UCSD-AML1 (cell line): ENCODE data around the gene ETV6.
A peak's percentile ranks its signal among the peaks of the same experiment; 100 is the strongest.

Experiments
- DNase-seq: peaks from one replicate; lab custom pipeline; 2025; ENCODE audit not compliant: unreplicated experiment; lab: John Stamatoyannopoulos, UW

The ETV6 gene

DNA sequence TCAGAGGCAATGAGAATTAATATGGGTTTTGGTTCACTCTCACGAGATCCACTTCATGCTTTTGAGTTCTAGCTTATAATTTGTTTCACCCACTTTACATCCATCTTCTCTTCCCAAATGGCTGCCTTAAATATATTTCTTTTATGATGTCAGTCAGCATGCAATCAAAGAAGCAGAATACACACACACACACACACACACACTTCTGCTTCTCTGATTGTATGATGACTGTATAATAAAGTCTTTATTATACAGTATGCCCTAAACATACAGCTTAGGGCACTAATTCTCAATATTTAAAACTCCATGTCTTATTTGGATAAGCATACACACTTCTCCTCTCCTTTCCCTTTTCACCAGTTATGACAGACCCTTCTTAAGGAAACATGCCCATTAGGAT is 6.7 kb upstream of the ETV6 start:
- DNase-seq = no peak

DNA sequence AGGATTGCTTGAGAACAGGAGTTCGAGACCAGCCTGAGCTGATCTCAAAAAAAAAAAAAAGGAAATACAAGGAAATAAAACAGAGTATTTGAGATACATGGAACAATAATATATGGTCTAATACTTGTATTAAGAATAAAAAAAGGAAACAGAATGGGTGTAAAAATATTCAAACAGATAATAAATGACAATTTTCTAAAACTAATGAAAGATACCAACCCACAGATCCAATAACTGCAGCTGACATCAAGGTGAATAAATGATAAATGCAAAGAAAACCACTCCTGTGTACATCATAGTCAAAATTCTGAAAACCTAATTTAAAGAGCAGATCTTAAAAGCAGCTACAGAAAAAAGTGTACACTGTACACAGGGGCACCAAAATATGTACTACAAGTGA is 4.1 kb upstream of the ETV6 start:
- no peak for DNase-seq

DNA sequence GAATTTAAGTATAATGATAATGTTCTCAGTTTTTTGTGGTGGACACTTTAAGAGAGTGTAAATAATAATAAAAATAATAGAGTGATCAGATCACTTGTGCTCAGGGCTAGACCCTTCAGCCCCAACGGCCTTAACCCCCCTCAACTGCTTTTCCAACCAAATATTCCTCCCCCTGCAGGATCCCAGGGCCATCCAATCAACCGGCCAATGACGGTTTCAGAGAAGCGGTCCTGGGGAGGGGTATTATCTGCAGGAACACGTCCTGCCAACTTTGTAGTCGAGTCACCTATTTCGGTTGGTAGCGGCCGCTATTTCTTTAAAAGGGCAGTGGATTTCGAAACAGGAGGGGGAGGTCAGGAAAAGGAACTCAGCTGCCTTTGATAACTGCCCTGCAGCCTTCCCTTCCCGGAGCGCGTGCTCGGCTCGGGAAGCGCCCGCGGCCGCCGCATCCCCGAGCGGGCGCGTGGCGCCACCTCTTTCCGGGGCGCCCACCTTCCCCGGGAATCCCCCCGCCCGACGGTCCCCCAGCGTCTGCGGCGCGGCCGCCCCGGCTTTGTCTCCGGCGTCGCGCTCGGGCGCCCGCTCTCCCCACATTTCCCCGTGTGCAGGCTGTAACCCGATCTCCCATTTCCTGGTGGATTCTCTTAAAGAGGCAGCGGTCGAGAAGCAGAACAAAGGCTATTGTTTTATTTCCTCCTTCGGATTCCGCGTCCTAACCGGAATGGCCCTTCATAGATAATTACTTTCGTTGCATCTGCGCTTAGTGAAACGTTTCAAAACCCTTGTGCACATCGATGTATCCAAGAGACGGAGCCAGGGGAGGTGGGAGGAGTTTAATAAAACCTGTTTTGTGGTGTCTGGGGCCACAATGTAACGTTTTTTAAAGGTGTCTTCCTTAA is 711 bp upstream of the ETV6 start:
- peak; percentile 84 for DNase-seq

DNA sequence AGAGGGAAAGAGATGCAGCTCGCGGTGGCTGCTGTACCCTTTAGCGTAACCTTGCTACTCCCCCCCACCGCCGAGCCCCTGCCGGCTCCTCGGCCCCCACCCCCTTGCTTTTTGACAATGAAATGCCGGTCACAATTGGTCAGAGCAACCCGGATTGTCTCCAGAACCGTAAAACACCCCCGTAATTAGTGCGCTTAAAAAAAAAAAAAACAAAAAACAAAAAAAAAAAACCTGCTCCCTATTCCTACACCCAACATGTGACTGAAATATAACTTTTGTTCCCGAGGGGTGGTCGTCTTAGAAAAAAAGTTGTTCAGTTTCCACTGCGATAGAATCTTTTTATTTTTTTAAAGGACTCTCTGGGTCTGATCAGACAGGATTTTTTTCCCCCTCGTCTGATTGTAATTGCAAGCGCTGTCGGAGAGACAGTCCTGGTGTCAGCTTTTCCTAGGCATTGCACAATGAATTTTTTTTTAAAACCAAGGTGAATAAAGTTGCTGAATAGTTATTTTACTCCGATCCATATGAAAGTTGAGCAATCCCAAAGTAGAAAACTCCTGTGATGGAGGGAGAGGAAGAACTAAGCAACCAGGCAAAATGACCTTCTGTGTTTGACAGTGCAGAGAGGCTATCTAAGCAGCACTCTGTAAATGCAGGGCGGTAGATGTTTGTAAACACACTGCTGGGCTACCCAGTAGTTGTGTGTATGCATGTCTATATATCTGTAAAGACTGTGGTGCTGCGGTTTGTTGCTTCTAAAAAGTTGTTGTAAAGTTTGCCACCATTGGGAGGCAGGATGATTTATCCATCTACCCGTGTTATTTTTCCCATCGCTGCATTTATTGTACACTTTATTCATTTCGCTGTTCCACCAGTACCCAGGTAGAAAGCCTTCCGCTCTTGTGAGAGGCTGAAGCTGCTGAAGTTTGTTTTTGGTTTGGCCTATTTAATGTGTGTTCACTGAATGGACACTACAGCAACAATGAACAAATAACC is 1.1 kb downstream of the ETV6 start:
- no peak for DNase-seq

DNA sequence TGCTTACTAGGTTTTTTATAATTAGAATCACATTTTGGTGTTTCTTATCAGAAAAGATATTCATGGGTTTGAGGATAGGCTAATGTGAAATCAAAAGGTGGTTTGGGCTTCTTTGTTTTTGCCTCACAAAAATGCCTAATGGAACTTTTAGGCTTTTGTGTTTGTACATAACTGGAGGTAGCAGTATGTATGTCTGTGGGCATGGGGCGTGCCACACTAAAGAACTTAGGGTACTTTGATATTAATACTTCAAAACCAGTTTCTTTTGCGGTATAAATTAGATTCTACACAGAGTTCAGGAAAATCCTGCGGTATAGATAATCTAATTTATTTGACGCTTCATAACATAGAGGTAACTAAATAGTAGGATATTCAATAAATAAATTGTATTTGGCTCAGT is 1.9 kb downstream of the ETV6 start:
- no peak for DNase-seq

DNA sequence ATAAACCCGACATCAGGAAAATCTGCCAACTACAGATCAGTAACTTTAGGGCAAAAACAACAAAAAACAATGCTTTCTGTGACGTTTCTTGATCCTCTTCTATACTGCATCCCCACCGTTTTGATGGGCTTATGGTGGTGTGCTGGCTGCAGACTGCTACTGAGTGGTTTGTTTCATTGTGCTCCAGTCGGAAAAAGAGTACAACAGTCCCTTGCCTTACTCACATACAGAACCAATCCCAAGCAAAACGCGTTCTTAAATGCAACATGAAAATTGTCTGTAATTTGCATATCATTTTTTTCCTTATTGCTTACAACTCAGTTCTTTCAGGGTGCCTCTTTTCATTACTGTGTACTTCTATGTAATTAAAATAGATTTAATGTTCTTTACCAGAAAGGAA is 2.3 kb downstream of the ETV6 start:
- no peak for DNase-seq

DNA sequence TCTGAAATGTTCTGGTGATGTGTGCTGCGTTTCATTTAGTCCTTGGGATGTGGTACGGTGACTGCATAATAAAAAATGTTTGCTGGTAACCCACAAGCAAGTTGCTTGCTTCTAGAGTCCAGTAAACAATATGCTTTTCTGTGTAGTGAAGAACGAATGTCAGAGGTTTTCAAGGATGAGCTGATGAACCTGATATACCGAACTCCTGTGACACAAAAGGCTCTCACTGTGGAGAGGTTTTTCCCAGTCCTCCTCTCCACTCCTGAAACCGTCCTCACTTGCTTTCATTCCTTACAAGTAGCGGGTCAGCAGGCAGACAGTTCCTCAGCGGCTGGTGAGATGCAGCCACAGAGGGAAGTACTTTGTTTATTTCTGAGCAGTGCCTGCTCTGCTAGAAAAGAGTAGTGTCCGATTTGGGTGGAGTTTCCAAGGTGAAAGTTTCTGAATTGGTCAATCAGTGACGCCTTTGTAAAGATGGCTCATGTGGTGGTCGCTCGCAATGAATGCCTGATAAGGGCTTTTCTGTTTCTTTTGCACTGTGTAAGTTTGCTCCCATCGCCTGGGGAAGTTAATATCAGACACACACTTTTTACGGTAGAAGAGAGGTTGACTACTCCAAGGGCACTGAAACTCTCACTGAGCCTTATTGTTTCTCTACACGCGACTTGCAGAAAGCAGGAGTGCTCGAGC is 3.0 kb downstream of the ETV6 start:
- DNase-seq = peak; percentile 46

DNA sequence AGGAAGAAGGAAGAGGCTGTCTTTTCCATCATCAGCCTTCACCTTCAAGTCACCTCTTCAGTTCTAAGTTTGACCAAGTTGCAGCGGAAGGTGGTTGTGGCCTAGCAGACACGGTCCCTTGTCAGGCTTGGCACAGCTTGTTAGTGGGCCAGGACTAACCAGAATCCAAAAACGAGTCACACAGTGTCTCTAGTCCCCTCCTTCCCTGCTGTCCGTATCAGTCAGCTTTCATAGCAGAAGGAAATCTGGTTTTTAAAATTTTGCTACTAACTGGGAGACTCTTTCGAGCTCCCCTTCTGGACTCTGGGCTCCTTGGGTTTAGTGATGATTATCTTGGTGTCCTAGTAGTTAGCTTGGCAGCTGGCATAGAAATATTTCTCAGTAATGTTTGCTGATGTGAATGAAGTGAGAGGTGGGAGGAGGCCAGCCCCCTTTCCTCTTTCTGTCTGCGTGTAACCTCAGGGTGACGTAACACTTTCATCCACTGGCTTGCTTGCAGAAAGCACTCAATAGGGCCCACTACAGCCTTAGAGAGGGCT is 3.8 kb downstream of the ETV6 start:
- DNase-seq = peak; percentile 41

DNA sequence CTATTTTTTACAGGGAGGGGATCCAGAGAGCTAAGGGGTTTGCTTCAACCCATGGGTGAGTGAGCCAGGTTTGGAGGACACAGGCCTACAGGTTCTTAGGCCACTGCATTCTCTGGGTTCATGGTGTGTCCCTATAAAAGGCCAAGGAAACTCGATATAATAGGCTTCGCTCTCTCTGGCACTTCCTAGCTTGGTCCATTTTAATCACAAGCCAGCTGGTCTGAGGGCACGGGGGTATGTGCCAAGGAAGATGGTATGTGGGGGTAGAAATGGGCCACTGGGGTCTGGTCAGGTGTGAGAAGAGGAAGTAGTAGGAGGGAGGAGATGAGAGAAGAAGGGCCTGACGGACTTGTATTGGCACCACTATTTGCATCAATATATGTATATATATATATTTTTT is 4.9 kb downstream of the ETV6 start:
- no peak for DNase-seq

DNA sequence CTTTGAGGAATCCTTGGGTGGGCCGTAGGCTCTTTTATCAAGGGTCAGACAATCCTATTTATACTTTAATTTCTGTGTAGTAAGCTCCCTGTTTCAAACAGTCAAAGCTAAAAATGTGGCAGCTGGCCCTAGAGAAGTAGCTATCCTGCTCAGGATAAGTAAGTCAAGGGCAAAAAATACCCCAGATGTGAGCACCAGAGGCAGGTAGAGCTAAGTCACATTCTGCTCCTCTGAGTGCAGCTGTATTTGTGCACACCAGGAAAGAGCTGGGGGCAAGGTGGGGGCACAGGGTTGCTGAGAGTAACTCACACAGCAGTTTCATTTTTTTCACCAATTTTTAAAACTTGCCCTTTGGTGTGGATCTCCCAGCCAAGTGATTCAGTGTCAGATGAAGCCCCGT is 5.3 kb downstream of the ETV6 start:
- DNase-seq = no peak

DNA sequence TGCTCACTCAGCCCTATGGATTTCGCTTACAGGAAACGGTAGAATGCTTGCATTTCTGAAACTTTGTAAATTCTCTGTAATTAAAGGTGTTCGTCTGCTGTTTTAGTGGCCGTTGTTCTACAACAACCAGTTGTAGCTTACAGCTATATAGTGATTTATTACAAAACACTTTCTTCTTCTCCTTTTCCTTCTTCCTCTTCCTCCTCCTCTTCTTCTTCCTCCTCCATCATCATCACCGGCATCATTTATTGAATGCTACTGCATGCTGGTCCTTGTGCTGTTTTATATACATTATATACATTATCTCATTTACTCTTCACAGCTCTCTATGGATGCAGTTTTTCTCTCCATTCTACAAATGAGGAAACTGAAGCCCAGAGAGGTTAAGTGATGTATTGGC is 6.4 kb downstream of the ETV6 start:
- DNase-seq = no peak

DNA sequence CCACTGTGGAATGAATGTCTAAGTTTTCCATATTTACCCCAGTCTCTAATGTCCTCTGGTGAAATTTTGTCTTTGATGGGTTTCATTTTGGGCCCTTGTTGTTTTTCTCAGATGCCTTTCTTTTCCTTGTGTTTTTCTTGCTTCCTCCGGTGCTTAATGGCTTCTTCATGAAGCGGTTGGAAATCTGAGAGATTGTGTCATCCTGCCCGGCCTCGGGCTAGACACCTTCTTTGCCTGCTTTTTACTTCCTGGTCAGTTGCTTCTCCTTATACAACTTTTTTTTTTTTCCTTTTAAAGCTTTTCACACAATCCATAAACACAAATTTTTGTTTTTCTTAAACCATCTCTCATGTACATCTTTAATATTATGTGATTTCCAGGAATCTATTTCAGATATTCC is 7.1 kb downstream of the ETV6 start:
- DNase-seq = no peak

DNA sequence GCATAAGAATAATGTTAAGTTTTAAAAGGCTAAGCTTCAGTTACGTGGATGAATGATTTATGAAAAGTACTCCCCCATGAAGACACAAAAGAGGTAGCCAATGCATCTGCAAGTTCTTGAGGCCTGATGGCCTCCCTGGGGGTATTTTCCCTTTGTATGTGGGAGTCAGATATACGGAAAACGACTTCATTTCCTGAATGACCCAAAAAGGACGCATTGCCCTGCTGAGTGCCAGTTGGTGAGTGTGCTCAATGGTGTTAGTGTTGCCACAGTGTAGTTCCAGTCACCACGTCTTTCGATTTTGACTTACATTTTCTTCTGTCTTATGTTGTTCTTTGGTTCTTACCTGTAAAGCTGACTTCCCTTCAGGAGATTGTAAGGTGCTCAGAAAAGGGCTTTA is 8.0 kb downstream of the ETV6 start:
- no peak for DNase-seq

DNA sequence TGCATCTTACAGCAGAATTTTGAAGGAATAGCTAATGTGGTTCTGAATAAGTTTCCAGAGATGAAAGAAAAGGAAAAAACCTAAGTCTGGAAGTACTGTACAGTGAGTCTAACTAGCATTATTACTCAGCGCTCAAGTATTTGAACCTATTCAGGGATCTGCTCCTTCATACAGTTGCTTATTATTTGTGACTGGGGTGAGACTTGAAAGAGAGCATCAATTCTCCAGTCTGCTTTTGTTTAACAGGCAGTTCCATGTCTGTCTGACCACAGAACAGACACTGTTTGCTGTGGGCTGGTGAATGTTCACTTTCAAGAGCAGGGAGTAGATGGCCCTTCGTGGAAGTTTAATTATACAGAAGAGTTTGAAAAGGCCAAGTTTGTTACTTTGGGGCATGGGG is 9.3 kb downstream of the ETV6 start:
- DNase-seq = no peak

DNA sequence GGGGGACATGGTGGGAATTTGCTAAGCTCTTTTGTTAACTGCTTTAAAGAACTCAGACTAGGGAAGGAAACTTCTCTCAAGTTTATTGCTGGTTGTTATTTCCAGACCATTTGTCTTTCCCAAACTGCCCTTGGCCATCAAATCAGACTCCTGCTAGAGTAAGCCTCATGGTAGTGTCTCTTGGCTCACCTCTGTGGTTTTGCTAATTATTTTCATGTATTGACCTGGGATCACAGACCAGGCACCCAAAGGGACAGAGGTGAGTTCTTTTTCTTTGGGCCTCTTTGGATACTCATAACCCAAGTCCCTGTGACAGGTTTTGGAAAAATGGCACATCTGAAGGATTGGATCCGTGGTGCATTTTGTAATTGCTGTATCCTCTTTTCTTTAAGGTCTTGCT is 11.2 kb downstream of the ETV6 start:
- no peak for DNase-seq

DNA sequence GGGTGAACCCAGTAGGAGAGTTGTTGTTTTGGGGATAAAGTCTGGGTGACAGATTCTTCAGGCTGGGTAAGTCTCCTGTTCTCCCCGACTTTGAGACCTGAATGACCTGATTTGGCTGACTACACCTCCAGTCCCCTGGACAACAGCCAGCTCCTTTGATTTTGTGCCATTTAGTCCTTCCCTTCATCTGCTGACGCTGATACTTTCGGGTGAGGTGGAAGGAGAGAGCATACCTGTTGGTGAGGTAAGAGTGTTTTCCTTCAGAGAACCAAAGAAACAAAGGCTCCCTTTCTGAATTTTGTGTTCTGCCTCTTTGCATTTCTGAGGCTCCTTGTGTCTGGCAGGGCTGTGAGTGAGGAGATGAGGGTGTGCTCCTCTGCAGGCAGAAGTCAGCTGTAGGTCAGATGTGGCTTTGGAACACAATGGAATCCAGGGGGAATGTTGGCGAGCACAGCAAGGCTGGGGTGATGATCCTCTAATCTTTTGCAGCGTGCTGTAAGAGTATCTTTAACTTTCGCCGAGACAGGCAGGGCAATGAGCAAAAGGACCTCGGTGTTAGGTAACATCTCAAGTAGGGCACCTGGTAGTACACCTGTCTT is 12.1 kb downstream of the ETV6 start:
- no peak for DNase-seq

DNA sequence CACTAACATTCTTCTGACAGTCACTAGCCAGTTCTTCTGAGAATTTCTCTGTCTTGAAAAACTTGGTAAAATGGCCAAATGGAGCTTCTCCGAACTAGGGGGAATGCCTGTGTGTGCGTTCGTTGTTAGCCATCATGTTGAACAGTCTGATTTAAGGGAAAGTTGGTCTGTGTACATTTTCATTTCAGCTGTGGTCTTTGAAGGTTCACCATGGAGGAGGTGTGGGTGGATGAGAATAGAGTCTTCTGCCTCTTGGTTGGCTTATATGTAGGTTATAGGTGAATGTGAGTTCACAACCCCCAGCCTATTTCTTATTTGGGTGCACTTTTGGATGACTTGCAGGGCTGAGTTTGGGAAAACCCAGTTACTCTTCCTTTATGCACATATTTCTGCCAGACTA is 12.9 kb downstream of the ETV6 start:
- no peak for DNase-seq

DNA sequence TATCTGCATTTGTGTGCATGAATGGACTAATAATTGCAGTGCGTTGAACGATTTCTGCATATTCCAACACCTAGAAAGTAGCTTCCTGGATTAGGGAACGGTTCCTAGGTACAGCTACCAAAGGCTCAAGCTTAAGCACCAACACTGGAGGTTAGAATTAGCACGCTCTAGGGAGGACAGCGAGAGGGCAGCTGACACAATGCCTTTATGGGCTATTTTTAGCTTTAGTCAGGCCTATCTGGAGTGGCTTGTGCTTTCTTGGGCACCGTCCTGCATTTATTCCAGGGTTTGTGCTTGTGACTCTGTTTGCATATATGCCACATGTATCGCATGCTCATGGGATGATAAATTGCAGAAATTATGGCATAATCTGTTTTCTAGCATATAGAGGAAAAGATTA is 13.7 kb downstream of the ETV6 start:
- no peak for DNase-seq

DNA sequence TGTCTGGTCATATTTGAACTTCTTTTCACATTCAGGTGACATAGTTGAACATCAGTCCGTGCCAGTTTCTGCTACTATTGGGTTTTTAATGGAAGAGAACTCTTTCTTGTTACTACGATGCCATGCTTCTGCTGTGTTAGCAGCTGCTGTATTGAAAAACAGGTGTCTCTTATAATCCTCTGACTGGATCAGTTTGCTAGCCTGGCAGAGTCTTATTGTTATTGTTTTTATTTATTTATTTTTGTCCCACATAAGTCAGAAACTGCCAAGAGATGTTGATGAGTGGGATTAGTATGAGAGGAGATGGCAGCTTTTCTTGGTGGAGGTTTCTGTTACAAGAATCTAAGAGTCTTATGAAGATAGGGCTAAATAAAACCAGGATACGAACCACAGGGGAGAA is 14.6 kb downstream of the ETV6 start:
- DNase-seq = no peak

DNA sequence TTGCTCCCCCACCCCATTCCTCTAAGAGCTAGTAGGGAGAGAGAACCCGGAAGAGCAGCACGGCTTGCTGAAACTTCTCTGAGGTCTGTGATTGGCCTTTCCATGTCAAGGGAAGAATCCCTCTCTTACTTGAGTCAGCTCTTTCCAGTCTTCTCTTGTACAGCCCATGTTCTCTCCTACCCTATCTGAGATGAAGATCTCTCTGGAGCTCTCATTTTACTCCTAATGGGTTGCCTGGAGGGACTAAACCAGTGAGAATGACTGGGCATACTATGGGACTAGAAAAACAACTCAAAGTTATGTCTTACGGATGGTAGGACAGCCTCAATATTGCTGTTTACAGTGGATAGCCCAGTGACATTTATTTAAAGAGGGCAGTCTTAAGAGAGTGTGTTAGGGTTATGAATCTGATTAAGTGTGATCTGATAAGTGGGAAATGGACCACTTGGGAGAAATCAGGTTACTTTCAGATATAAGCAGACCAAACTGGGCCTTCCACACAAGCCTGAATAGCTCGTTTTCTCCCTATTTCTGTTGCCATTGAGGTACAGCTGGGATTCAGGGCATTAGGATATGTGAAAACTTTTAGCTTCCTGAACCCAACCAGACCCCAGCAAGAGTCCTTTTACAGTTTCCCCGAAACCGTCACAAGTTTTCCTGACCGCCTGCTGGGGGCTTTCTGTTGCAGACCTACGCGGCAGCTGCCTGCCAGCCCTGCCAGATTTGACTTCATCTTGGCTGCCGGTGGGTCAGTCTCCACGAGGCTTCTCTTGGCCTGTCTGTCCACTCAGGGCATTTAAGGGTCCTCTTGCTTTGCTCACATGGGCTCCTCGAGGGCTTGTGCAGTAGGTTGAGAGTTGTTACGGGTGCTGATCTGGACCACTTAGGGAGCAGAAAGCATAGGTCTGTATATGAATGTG is 16.9 kb downstream of the ETV6 start:
- no peak for DNase-seq
